Neural cell (in vitro differentiated cells): ENCODE results near the gene CLDN7. TPM values are rescaled to one million over a fixed set of nuclear protein-coding genes. Genes with fewer than 3 reads are reported as not detected.

Experiments used
- H2AFZ ChIP-seq: fragments of 200-600, 300-800 bp; sonication (generic), shearing (Covaris generic); 2 replicates; pipeline ENCODE4 v1.6.0; 2014; ENCODE audit warnings: low read depth, mild to moderate bottlenecking, antibody characterized with exemption, low read length, moderate library complexity
- H3F3A ChIP-seq: fragments of 200-600 bp; shearing (Covaris generic); 2 replicates; pipeline ENCODE4 v1.6.1; 2016; ENCODE audit warnings: mild to moderate bottlenecking, moderate library complexity, mixed read lengths, antibody characterized with exemption, low read length; ENCODE audit not compliant: insufficient read depth, poor library complexity, severe bottlenecking
- H3K27ac ChIP-seq: fragments of 200-600, 300-800 bp; sonication (generic), shearing (Covaris generic); 2 replicates; pipeline ENCODE4 v1.5.1; 2014; ENCODE audit warnings: mild to moderate bottlenecking, low read length, moderate library complexity
- H3K27me3 ChIP-seq: fragments of 300-800, 200-600 bp; sonication (generic), shearing (Covaris generic); 2 replicates; pipeline ENCODE4 v1.6.0; 2014; ENCODE audit warnings: mild to moderate bottlenecking, low read depth, low read length, moderate library complexity; ENCODE audit not compliant: insufficient read depth
- H3K36me3 ChIP-seq: fragments of 300-800, 200-600 bp; sonication (generic), shearing (Covaris generic); 2 replicates; pipeline ENCODE4 v1.5.1; 2014; ENCODE audit warnings: mild to moderate bottlenecking, antibody characterized with exemption, low read length, moderate library complexity; ENCODE audit not compliant: insufficient read depth
- H3K4me2 ChIP-seq: fragments of 300-800, 200-600 bp; sonication (generic), shearing (Covaris generic); 2 replicates; pipeline ENCODE4 v1.6.0; 2014; ENCODE audit warnings: mild to moderate bottlenecking, low read length
- H3K4me3 ChIP-seq: fragments of 300-800, 200-600 bp; sonication (generic), shearing (Covaris generic); 2 replicates; pipeline ENCODE4 v1.5.1; 2014; ENCODE audit warnings: mild to moderate bottlenecking, low read length, moderate library complexity
- H3K79me2 ChIP-seq: fragments of 200-600 bp; shearing (Covaris generic); replicated peaks from 2 replicates; pipeline ENCODE4 v1.6.0; 2014; ENCODE audit warnings: mild to moderate bottlenecking, low read length, moderate library complexity; ENCODE audit not compliant: insufficient read depth
- H3K9ac ChIP-seq: fragments of 300-800, 200-600 bp; sonication (generic), shearing (Covaris generic); 2 replicates; pipeline ENCODE4 v1.6.1; 2016; ENCODE audit warnings: mild to moderate bottlenecking, low read length, mixed read lengths
- H3K9me2 ChIP-seq: fragments of 200-600 bp; shearing (Covaris generic); 2 replicates; pipeline ENCODE4 v1.6.1; 2016; ENCODE audit warnings: mild to moderate bottlenecking, low read length, mixed read lengths; ENCODE audit not compliant: insufficient read depth
- H3K9me3 ChIP-seq: fragments of 200-600, 300-800 bp; sonication (generic), shearing (Covaris generic); 2 replicates; pipeline ENCODE4 v1.6.1; 2016; ENCODE audit warnings: mild to moderate bottlenecking, mixed run types, low read length, moderate library complexity, mixed read lengths
- H4K20me1 ChIP-seq: fragments of 200-600 bp; shearing (Covaris generic); 2 replicates; pipeline ENCODE4 v1.6.1; 2016; ENCODE audit warnings: mild to moderate bottlenecking, mixed run types; ENCODE audit not compliant: insufficient read depth
- EP300 ChIP-seq: fragments of 450-650 bp; conservative IDR thresholded peaks from 2 replicates; pipeline ENCODE4 v1.6.1; 2014; ENCODE audit warnings: antibody characterized with exemption, mild to moderate bottlenecking, moderate library complexity; ENCODE audit not compliant: poor library complexity, severe bottlenecking
- EZH2 ChIP-seq: fragments of 200-600, 300-800 bp; shearing (Covaris generic), sonication (generic); IDR thresholded peaks from 2 replicates; pipeline ENCODE4 v1.6.1; 2014; ENCODE audit warnings: antibody characterized with exemption, low read length, borderline replicate concordance, mild to moderate bottlenecking; ENCODE audit not compliant: insufficient read depth, poor library complexity, severe bottlenecking
- MXI1 ChIP-seq: fragments of 450-650 bp; conservative IDR thresholded peaks from 2 replicates; pipeline ENCODE4 v1.6.1; 2014; ENCODE audit warnings: antibody characterized with exemption, mild to moderate bottlenecking; ENCODE audit not compliant: poor library complexity, severe bottlenecking
- POLR2AphosphoS5 ChIP-seq: IDR thresholded peaks from 2 replicates; pipeline ENCODE4 v1.6.1; 2012
- RAD21 ChIP-seq: fragments of 450-650 bp; conservative IDR thresholded peaks from 2 replicates; pipeline ENCODE4 v1.6.1; 2014; ENCODE audit warnings: antibody characterized with exemption, mild to moderate bottlenecking, moderate library complexity
- SMC3 ChIP-seq: fragments of 450-650 bp; conservative IDR thresholded peaks from 2 replicates; pipeline ENCODE4 v1.6.1; 2014; ENCODE audit warnings: antibody characterized with exemption, mild to moderate bottlenecking, moderate library complexity; ENCODE audit not compliant: poor library complexity
- TAF1 ChIP-seq: IDR thresholded peaks from 2 replicates; pipeline ENCODE4 v1.6.1; 2012; ENCODE audit warnings: low read depth
- polyA plus RNA-seq: library from polyadenylated mRNA; depleted of rRNA; stranded (reverse); fragments of >200 nt; gene quantifications from 2 replicates; pipeline ENCODE4 v1.2.3, GENCODE V29; 2014
- TF ChIP-seq, protein P1 (sequence below): IDR thresholded peaks from 2 replicates; pipeline ENCODE4 v1.6.1; 2012; ENCODE audit warnings: borderline replicate concordance
- TF ChIP-seq, protein P2 (sequence below): fragments of 450-650 bp; IDR thresholded peaks from 2 replicates; pipeline ENCODE4 v1.5.1; 2014; ENCODE audit warnings: antibody characterized with exemption, mild to moderate bottlenecking, moderate library complexity; ENCODE audit not compliant: poor library complexity, severe bottlenecking

Gene CLDN7
- polyA plus RNA-seq, 1 donor from 2014 or later, result 0.27 TPM

DNA sequence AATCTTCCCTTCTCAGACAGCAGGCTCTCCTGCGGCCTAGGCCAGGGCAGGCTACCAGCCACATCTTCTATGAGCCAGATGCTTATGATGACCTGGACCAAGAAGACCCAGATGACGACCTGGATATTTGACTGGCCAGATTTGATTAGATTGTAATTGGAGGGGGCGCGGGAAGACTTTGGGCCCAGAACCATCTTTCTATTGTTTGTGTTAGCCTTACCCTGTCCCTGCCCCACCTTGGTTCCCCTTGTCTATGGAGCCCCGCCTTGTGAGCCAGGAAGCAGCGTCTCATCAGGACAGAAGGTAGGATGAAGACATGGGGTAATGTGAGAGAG, 2.8 kb downstream of the CLDN7 start:
- no peaks in the 10 kb centered on the region for H3K79me2 ChIP-seq

DNA sequence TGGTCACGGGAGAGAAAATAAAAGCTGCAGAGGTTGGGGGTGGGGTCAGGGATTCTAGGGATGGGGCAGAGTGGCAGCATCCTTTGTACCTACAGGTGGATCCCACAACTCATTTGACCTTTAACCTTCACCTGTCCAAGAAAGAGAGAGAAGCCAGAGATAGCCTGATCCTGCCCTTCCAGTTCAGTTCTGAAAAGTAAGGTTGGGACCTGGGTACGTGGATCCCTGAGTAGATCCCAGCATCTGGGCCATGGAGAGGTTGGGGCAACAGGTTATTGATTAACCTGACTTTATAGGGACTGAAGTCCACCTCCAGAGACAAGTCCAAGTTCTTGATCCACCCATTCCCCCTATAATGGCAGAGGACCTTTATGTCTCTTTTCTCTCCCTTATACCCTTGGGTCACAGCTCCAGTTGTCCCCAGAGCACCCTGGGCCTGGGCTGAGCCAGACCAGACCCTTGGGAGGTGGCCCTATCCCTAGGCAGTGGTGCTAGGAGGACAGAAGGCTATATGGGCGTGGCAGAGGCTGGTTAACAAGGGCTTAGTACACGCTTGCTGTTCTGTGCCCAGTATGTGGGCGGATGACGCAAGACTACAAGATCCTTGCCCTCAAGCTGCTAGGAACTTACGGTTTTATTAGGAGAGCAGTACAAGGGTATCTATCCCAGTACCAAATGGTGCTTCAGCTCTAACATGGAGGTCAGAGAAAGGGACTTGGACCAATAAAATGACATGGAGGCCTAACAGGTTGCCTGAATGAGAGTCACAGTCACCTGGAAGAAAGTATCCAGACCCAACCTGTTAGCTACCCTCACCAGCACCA, 3.3 kb downstream of the CLDN7 start:
- no peak overlapping the region for H3K9ac ChIP-seq
- H3F3A ChIP-seq, result no peaks in the 10 kb centered on the region
- no peak overlapping the region for H2AFZ ChIP-seq
- H3K4me3 ChIP-seq, result no peak overlapping the region
- H3K9me2 ChIP-seq, result no peaks in the 10 kb centered on the region
- no peak overlapping the region for H3K27ac ChIP-seq
- no peaks in the 10 kb centered on the region for H3K9me3 ChIP-seq
- TF ChIP-seq, protein P1, sequence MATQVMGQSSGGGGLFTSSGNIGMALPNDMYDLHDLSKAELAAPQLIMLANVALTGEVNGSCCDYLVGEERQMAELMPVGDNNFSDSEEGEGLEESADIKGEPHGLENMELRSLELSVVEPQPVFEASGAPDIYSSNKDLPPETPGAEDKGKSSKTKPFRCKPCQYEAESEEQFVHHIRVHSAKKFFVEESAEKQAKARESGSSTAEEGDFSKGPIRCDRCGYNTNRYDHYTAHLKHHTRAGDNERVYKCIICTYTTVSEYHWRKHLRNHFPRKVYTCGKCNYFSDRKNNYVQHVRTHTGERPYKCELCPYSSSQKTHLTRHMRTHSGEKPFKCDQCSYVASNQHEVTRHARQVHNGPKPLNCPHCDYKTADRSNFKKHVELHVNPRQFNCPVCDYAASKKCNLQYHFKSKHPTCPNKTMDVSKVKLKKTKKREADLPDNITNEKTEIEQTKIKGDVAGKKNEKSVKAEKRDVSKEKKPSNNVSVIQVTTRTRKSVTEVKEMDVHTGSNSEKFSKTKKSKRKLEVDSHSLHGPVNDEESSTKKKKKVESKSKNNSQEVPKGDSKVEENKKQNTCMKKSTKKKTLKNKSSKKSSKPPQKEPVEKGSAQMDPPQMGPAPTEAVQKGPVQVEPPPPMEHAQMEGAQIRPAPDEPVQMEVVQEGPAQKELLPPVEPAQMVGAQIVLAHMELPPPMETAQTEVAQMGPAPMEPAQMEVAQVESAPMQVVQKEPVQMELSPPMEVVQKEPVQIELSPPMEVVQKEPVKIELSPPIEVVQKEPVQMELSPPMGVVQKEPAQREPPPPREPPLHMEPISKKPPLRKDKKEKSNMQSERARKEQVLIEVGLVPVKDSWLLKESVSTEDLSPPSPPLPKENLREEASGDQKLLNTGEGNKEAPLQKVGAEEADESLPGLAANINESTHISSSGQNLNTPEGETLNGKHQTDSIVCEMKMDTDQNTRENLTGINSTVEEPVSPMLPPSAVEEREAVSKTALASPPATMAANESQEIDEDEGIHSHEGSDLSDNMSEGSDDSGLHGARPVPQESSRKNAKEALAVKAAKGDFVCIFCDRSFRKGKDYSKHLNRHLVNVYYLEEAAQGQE, result no peak
- TF ChIP-seq EZH2, result no peak
- TF ChIP-seq TAF1, result no peak
- TF ChIP-seq RAD21, result no peak
- TF ChIP-seq MXI1, result no peak
- TF ChIP-seq POLR2AphosphoS5, result no peak
- TF ChIP-seq, protein P2, sequence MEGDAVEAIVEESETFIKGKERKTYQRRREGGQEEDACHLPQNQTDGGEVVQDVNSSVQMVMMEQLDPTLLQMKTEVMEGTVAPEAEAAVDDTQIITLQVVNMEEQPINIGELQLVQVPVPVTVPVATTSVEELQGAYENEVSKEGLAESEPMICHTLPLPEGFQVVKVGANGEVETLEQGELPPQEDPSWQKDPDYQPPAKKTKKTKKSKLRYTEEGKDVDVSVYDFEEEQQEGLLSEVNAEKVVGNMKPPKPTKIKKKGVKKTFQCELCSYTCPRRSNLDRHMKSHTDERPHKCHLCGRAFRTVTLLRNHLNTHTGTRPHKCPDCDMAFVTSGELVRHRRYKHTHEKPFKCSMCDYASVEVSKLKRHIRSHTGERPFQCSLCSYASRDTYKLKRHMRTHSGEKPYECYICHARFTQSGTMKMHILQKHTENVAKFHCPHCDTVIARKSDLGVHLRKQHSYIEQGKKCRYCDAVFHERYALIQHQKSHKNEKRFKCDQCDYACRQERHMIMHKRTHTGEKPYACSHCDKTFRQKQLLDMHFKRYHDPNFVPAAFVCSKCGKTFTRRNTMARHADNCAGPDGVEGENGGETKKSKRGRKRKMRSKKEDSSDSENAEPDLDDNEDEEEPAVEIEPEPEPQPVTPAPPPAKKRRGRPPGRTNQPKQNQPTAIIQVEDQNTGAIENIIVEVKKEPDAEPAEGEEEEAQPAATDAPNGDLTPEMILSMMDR, result no peak
- TF ChIP-seq EP300, result no peak
- no peak for TF ChIP-seq SMC3
- no peak overlapping the region for H3K4me2 ChIP-seq
- peaks cover 4% of the 10 kb centered on the region for H3K36me3 ChIP-seq
- peaks cover 50% of the 10 kb centered on the region for H3K27me3 ChIP-seq
- peaks cover 1% of the 10 kb centered on the region for H3K79me2 ChIP-seq
- no peaks in the 10 kb centered on the region for H4K20me1 ChIP-seq

More for the DNA sequence above, 2.8 kb downstream of the CLDN7 start:
- H3K4me2 ChIP-seq, result no peak overlapping the region
- no peak overlapping the region for H3K4me3 ChIP-seq
- H3K27ac ChIP-seq, result no peak overlapping the region
- peaks cover 4% of the 10 kb centered on the region for H3K36me3 ChIP-seq
- no peaks in the 10 kb centered on the region for H3F3A ChIP-seq
- H4K20me1 ChIP-seq, result no peaks in the 10 kb centered on the region
- H3K27me3 ChIP-seq, result peaks cover 56% of the 10 kb centered on the region
- H2AFZ ChIP-seq, result no peak overlapping the region
- TF ChIP-seq SMC3 (no peak), POLR2AphosphoS5 (no peak), MXI1 (no peak), RAD21 (no peak), EZH2 (no peak), EP300 (no peak), TAF1 (no peak)
- TF ChIP-seq, protein P1, result no peak
- TF ChIP-seq, protein P2, result no peak
- H3K9ac ChIP-seq, result no peak overlapping the region
- no peaks in the 10 kb centered on the region for H3K9me3 ChIP-seq
- no peaks in the 10 kb centered on the region for H3K9me2 ChIP-seq
